Cerebellar cortex (tissue), 1 donor: ENCODE results near the gene PRKCZ.

Source experiments
- DNase-seq: peaks from one replicate; pipeline ENCODE4 v3.0.0-alpha.2; 2015; ENCODE audit warnings: low spot score

Gene PRKCZ

DNA sequence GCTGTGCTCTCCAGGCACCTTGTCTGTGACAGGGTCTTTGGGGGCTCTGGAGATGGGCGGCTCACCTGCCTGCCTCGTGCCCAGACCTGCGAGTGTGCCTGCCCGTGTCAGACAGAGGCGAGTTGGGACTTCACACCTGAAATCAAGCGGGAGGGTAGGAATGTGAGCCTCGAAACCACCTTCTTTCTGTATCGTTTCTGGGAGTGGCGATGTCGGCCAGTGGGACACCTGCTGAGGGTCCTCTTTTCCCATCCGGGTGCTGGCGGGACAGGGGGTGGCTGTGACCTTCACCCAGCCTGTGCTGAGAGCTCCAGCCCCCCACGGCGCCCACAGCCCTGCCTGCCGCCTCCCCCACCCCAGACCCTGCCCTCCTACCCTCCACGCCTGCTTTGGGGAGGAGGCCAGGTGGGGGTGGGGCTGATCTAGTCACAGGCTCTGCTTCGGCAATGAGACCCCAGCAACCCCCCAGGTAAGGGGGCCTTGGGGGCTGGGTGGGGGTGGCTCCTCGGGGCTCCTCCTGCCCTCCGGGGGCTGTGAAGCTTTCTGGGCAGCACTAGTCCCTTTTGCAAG lies 160.0 kb downstream of the PRKCZ start:
- DNase-seq = no peak

DNA sequence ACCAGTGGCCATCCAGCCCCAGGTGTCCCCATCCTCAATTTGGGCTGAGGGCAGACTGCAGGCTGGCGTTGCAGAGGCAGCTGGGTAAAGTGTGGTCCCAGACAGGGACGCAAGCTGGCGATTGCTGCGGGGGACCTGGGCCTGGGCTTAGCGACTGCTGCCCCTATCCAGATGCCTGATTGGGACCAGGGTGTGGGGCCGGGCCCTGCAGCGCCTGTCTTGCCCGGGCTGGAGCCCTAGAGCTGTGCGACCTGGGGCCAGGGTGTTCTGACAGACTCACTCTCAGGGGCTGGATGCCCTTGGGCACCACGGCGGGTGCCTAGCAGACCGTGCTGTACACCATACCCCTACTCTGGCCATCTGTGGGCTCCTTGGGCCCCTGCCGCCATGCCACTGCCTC lies 160.6 kb downstream of the PRKCZ start:
- DNase-seq = no peak

DNA sequence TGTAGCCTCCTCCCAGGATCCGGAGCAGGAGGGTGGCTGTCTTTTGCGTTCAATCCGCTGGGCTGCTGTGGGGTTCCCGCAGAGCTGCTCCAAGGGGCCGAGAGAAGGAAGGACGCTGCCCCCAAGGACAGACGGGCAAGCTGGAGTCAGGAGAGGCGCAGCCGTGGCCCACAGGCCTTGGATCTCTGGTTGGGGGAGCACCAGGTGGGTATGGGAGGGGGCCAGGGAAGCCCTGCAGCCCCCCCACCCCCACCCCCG lies 162.0 kb downstream of the PRKCZ start:
- DNase-seq = peak; percentile 55

DNA sequence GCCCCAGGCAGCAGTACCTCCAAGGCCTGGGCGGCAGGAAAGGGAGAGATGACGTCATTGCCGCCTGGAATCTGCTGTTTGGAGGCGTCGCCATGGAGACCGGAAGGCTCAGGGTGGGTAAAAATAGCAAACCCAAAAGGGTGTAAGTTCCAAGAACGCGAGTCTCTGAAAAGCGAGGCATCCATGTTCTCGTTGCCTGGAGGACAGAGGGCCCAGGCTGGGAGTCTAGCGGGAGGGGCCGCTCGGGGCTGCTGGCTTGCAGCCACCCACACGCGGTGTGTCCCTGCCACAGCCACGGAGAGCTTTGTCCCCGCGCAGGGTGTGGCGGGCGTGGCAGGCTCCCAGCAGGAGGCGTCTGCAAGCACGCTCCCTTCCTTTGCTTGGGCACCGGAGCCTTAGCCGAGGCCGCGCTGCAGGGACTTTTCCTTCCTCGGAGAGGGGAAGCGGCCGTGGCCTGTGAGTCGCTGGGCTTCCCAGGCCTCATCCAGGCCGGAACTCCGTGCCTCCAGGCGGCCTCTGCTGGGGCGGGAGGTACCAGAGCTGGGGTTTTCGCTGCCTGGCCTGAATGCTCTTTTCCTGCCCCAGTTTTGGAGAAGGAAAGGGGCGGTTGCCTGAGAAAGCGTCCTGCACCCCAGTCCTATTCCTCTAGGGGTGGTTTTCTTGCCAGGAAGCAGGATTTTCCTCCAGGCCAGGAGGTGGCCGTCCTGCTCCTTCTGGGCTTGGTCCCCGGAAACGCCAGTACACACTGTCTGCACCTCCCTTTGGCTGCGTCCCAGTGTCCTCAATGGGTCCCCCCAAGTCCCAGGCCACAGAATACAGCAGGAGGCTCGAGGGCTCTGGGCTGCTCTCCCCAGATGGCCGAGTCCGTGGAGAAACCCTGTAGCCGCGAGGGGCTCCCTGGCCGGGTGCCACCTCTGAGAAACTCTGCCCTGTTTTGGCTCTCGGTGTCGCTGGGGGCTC lies 162.6 kb downstream of the PRKCZ start:
- DNase-seq = peak; percentile 98

DNA sequence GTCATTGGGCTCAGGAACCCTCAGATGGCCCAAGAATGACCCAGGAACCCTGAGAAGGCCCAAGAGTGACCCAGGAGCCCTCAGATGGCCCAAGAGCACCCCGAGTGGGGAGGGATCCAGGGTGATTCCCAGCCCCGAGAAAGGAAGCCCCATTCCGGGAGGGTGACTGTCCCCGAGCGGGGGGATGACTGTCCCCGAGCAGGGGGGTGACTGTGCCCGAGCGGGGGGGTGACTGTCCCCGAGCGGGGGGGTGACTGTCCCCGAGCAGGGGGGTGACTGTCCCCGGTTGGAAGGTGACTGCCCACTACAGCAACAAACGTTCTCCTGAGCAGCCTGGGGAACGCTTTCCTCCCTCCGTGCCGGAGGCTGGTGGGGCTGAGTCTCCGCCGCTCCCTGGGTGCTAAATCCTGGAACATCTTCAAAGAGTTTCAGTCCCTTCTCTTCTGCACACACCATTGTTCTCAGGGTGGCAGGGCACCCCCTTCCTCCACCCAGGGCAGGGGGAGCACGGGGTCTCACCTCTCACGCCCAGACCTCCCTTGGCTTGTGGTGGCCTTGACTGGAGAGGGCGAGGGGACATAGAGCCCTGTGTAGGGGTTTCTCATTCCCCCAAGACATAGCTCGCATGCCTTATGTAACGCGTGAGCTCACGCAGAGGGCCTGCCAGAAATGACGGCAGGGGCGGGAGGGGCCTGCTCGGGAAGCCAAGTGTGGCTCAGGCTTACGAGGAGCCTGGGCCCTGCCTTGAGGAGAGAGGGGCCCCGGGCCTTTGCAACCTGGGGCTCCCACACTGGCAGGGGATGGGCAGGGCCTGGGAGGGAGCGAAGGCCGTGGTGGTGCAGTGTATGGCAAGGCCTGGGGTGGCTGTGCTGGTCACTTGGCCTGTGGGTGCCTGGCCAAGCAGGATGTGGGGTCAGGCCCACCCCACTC lies 163.6 kb downstream of the PRKCZ start:
- peak; percentile 92 for DNase-seq

DNA sequence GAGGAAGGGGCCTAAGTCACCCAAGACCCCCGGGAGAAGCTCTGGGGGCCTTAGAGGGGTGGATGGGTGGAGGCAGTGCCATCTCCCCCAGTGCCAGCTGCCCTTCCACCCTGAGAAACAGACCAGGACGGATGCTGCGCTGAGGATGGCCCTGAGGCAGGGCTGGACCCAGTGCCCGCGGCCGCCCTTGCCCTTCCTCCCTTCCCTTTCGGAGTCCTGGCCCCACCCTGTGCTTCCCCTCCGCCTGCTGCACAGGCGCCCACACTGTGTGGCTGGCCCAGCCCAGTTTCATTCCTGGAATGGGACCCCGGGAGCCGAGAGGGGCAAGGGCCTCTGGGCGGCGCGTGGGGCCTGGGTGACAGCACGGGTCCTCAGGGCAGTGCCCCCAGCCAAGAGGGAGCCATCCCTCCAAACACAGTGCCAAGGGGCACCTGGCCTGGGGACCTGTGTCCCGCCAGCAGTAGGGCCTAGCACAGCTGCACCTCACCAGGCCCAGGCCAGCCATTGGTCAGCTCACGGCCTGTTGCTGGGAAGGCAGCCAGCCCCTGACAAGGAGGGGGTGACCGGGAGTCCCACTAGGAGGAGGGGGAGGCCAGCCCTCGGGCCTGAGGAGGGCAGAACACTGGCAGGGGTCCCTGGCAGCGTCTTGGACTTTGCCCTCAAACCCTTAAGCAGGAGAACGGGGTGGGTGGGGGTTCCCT lies 164.5 kb downstream of the PRKCZ start:
- no peak for DNase-seq

DNA sequence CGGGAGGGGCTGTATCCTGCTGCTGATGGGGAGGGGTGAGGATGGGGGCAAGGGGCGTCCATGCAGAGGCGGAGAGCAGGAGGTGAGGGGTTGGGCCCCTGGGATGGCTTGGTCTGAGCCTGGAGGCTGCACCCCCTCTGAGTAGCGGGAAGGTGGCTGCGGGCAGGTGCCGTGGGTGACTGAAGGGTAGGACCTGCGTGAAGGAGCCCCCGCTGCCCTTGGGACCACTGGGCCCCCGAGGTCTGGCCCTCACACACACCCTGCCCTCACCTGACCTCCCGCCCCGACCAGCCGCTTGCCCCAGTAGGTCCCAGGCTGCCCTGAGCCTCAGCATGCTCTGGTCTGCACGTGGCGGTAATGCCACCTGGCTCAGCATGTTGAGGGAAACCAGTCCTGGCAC lies 165.1 kb downstream of the PRKCZ start:
- DNase-seq = no peak

DNA sequence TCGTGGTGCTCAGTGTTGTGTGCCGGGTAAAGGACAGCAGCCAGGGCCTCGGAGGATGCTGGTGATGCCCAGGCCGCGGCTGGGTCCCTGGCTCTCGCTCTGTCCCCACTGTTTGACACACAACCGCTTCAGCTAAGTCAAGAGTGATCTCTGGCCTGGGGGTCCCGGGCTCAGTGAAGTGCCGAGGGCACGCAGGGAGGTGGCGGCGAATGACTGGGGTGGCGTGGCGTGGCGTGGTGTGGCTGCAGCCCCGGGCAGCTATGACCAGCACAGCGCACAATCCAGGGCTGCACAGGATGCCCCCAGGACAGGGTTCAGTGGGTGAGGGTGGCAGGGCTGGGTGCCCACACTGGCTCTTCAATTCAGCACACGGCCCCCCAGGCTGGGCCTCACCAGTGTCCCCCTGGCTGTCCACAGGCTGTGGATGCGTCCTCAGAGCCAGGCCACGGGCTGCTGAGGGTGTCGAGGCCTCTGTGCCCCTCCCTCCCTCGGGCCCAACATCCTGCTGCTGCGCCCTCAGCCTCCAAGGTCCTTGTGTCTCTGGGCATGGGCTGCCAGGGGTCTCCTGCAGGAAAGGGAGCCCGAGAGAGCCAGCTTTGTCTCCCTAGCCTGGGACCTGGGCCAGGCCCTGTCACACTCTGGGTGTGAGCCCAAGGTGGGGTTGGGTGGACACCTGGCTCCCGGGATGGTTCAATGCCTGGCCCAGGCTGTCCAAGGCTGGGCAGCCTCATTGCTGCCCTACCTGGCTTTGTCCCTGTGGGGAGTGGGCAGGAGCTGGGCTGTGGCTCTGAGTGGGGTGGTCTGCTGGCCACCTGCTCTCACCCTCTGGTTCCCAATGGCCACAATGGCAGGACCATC lies 165.9 kb downstream of the PRKCZ start:
- no peak for DNase-seq

DNA sequence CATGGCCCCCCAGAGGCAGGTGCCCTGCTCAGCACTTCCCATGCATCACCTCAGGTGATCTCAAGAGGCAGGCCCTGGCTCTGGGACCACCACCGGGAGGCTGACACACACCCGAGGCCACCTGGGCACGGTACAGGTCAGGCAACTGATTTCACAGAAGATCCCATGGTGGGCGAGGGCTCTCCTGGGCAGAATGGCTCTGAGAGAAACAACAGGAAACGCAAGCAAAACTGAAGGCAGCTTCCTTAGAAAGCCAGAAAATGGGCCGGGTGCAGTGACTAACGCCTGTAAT lies 166.5 kb downstream of the PRKCZ start:
- DNase-seq = no peak

DNA sequence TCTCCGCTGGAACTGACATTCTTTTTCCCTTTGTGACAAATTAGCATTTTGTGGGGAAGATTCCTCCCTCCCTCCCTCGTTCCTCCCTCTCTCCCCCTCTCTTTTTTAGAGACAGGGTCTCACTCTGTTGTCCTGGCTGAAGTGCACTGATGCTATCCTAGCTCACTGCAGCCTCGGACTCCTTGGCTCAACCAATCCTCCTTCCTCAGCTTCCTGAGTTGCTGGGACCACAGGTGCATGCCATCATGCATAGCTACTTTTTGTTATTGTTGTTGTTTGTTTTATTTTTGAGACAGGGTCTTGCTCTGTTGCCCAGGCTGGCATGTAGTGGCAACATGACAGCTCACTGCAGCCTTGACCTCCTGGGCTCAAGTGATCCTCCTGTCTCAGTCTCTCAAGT lies 171.1 kb downstream of the PRKCZ start:
- DNase-seq = no peak

DNA sequence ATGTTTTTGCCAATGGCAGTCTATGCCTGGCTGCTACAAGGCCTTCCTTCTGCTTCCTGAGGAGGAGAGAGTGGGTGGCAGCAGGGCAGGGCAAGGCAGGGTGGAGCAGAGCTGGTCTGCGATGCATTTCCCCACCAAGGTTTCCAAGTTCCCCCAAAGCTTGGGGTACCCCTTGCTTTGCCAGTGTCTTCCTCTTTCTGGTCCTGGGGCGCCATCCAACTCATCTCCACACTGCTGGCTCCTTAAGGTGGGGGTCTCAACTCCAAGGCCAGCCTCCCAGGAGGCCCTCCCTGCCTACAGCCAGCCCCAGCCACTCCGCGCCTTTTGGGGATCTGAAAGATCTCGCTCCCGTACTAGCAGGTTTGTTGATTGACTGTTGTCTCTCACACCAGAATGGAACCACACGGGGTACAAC lies 174.0 kb downstream of the PRKCZ start:
- no peak for DNase-seq

DNA sequence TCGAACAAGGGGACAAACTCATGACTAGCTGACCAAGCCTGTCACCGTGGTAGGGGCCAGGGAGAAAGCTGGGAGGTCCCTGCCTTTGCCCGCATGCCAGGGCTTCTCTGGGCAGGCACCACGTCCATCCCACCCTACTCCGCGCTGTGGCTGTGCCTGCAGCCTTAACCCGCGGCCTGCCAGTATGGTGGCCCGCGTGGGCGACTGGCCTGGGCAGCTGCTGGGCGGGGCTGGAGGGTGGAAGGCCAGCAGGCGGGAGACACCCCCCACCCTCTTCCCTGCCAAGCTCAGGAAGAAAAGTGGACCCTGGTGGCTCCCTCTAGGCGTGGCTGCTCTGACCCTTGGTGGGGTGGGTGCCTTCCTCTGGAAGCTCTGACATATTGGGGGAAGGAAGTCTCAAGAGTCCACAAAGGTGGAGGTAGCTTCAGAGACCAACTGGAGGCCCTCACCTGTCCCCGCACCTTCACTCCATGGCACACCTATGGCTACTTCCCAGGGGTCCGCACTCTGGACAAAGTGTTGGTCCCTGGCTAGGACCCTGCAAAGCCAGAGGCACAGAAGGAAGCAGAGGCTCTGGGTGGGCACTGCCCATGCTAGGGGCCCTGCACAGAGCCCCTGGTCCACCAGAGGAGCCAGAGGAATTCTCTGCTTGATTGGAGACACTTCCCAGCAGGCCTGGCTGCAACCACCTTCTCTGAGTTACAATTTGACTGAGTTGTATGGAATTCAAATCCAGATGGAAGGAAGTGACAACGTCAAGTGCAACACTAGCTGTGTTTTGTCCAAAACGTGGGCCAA lies 174.6 kb downstream of the PRKCZ start:
- no peak for DNase-seq

DNA sequence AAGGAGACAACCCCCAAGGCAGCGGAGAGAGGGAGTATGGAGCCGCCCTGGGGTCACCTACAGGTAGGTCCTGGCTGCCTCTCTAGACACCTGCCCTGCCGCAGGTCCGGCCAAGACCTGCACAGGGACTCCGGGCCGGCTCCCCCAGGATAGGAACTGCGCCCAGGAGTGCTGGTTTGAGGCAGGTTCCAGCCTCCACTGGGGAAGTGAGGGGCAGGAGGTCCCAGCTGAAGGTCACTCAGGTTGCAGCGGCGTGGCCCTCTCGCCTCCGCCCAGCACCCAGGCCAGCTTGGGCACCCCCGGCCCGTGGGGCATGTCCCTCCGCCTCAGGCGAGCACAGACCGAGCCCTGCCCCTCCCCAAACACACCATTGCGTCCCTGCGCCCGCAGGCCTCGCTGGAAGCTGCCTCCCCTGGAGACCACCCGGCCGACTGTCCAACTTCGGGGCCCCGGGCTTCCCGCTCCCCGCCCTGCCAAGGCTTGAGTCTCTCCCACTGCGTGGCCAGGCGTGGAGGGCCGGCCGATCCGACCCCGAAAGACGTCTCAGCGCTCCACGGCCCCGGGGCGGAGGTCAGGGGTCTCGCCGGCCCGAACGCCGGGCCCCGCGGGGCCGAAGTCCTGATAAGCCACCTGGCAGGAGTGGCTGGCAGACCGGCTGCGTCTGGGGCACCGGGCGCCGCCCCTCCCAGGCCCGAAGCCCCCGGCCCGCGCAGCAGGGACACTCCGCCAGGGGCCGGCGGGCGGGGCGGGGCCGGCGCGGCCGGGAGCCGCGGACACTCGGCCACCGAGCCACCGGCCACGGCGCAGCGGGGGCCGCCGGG lies 176.5 kb downstream of the PRKCZ start:
- no peak for DNase-seq

DNA sequence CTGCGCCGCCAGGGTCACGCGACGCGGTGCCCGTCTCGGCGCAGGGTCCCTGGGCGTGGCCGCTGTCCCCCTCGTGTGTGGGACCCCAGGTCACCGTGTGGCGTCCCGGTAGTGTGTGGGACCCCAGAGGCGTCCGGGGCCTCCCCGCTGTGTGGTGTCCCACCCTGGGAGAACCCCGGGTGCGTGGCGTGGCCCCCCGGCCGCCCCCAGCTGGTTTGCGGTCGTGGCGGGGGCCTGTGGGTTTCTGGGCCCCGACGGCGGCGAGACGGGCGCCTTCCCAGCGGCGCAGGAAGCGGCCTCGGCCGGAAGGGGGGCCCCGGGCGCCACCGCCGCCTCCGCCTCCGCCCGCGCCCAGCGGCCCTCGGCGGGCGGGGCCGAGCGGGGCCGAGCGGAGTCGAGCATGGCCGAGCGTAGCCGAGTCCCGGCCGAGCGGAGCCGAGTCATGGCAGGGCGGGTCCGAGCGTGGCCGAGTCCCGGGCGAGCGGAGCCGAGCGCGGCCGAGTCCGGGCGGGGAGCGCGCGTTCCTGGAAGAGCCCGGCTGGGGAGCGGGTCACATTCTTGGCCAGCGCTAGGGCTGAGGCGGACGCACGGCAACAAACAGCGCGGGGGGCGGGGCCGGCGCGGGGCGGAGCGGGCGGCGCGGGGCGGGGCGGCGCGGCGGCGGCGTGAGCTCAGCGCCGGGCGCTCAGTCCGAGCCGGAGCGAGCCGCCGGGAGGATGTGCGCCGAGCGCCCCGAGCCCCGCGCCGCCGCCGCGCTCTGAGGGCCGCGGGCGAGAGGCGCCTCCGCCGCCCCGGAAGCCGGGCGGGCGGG lies 177.3 kb downstream of the PRKCZ start:
- peak; percentile 94 for DNase-seq

DNA sequence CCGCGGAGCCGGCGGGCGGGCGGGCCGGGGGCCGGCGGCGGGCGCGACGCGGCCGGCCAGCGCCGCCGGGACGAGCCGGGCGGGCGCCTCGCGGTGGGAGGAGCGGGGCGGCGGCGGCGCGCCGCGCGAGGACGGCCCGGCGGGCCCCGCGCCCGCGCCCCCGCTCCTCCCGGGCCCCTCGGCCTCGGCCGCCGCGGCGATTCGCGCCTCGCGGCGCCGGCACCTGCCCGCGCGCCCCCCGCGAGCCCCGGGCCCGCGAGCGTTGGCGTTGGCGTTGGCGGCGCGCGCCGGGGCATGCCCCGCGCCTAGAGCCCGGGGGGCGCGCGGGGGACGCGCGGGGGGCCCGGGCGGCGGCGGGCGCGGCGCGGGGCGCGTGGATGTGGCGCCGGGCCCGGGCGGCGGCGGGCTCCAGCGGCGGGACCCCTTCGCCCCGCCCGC lies 178.0 kb downstream of the PRKCZ start, which contains the start of gene SKI:
Gene SKI (plus strand): TSS at position 163 of the 438 bp plus-strand sequence. CDS start 448 bp downstream, outside the sequence.
- no peak for DNase-seq

DNA sequence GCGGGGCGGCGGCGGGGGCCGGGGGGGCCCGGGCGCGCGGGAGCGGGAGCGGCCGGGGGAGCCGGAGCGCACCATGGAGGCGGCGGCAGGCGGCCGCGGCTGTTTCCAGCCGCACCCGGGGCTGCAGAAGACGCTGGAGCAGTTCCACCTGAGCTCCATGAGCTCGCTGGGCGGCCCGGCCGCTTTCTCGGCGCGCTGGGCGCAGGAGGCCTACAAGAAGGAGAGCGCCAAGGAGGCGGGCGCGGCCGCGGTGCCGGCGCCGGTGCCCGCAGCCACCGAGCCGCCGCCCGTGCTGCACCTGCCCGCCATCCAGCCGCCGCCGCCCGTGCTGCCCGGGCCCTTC lies 178.5 kb downstream of the PRKCZ start:
- DNase-seq = no peak

DNA sequence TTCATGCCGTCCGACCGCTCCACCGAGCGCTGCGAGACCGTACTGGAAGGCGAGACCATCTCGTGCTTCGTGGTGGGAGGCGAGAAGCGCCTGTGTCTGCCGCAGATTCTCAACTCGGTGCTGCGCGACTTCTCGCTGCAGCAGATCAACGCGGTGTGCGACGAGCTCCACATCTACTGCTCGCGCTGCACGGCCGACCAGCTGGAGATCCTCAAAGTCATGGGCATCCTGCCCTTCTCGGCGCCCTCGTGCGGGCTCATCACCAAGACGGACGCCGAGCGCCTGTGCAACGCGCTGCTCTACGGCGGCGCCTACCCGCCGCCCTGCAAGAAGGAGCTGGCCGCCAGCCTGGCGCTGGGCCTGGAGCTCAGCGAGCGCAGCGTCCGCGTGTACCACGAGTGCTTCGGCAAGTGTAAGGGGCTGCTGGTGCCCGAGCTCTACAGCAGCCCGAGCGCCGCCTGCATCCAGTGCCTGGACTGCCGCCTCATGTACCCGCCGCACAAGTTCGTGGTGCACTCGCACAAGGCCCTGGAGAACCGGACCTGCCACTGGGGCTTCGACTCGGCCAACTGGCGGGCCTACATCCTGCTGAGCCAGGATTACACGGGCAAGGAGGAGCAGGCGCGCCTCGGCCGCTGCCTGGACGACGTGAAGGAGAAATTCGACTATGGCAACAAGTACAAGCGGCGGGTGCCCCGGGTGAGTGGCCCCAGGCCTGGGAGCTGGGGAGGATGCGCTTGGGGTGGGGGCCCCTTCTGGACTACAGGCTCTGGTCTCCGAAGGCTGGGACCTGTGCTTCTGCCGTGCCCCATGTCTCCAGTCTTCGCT lies 179.0 kb downstream of the PRKCZ start:
- peak; percentile 78 for DNase-seq
